Immature natural killer cell (primary cell): Measurements from ENCODE around the gene SCARF2. TPM values are rescaled to one million over a fixed set of nuclear protein-coding genes. Genes with fewer than 3 reads are reported as not detected.

Source experiments
- DNase-seq, 3 donors: peaks; one replicate each; pipeline ENCODE4 v3.0.0; 2022; ENCODE audit warnings: mixed read lengths in 1 of 3
- H3K27ac Mint-ChIP-seq, 6 donors: one replicate each; pipeline ENCODE4 v1.8.0; 2020; ENCODE audit warnings: mixed read lengths in 6 of 6, mild to moderate bottlenecking in 5 of 6, inconsistent platforms in 4 of 6, moderate library complexity in 3 of 6
- H3K27me3 Mint-ChIP-seq, 3 donors: one replicate each; pipeline ENCODE4 v1.8.0; 2020 to 2021; ENCODE audit warnings: low read depth in 3 of 3, mild to moderate bottlenecking in 3 of 3, mixed read lengths in 3 of 3, moderate library complexity in 3 of 3, inconsistent platforms in 1 of 3
- H3K36me3 Mint-ChIP-seq, 3 donors: one replicate each; pipeline ENCODE4 v1.8.0; 2020; ENCODE audit warnings: mixed read lengths in 3 of 3, inconsistent platforms in 2 of 3, mild to moderate bottlenecking in 2 of 3
- H3K4me1 Mint-ChIP-seq, 2 donors: one replicate each; pipeline ENCODE4 v1.8.0; 2020; ENCODE audit warnings: inconsistent platforms in 2 of 2, mild to moderate bottlenecking in 2 of 2, mixed read lengths in 2 of 2, moderate library complexity in 1 of 2
- H3K4me3 Mint-ChIP-seq, 5 donors: one replicate each; pipeline ENCODE4 v1.8.0; 2020; ENCODE audit warnings: mild to moderate bottlenecking in 5 of 5, mixed read lengths in 5 of 5, inconsistent platforms in 3 of 5, moderate library complexity in 3 of 5
- H3K9me3 Mint-ChIP-seq, 6 donors: one replicate each; pipeline ENCODE4 v1.8.0; 2020; ENCODE audit warnings: mild to moderate bottlenecking in 6 of 6, mixed read lengths in 6 of 6, inconsistent platforms in 4 of 6, moderate library complexity in 3 of 6
- polyA plus RNA-seq, 3 donors: library from polyadenylated mRNA; unstranded; fragments of 300-500 nt; fragmentation: Illumina TruSeq; gene quantifications; one replicate each; pipeline ENCODE4 v1.2.3, GENCODE V29; 2021

SCARF2 gene
- polyA plus RNA-seq, 3 donors from 2014 or later = 0.48 TPM; not detected in 2

GRCh38 chr22:20433191-20433590 lies 4.4 kb downstream of the SCARF2 start:
- no peak for DNase-seq
- peaks cover 18 to 29% (median 25%) of the 10 kb centered on the region in 3 donors for H3K27me3 Mint-ChIP-seq
- peaks cover 0 to 4% (median 0%) of the 10 kb centered on the region in 3 donors for H3K36me3 Mint-ChIP-seq

GRCh38 chr22:20432244-20432686 lies 5.4 kb downstream of the SCARF2 start:
- DNase-seq = no peak
- Mint-ChIP-seq H3K4me3 (peak overlapping the region in 3 of 5 donors; percentile 4 to 30 (median 25)), H3K36me3 (peaks cover 0 to 4% (median 0%) of the 10 kb centered on the region in 3 donors), H3K27me3 (peaks cover 16 to 30% (median 25%) of the 10 kb centered on the region in 3 donors), H3K4me1 (peaks cover 13 to 26% of the 10 kb centered on the region in 2 donors), H3K27ac (no peak overlapping the region), H3K9me3 (no peaks in the 10 kb centered on the region)

More at GRCh38 chr22:20433191-20433590, 4.4 kb downstream of the SCARF2 start:
- Mint-ChIP-seq H3K4me1 (peaks cover 14 to 26% of the 10 kb centered on the region in 2 donors), H3K4me3 (no peak overlapping the region), H3K9me3 (no peaks in the 10 kb centered on the region), H3K27ac (no peak overlapping the region)

- no peaks in the 10 kb centered on the region for H3K9me3 Mint-ChIP-seq
- no peak overlapping the region for H3K27ac Mint-ChIP-seq
- H3K4me1 Mint-ChIP-seq = peaks cover 7 to 22% of the 10 kb centered on the region in 2 donors
- no peak for DNase-seq
- H3K27me3 Mint-ChIP-seq = peaks cover 10 to 30% (median 28%) of the 10 kb centered on the region in 3 donors
- peak overlapping the region in 3 of 5 donors; percentile 32 to 52 (median 44) for H3K4me3 Mint-ChIP-seq
- H3K36me3 Mint-ChIP-seq = peaks cover 0 to 4% (median 0%) of the 10 kb centered on the region in 3 donors
These were observed 6.0 kb downstream of the SCARF2 start for GRCh38 chr22:20431511-20432192.

- peak; percentile 35 to 61 (median 47) for DNase-seq
- Mint-ChIP-seq H3K27ac (peak overlapping the region in 1 of 6 donors; percentile 57), H3K9me3 (no peaks in the 10 kb centered on the region), H3K36me3 (peaks cover 0 to 4% (median 0%) of the 10 kb centered on the region in 3 donors), H3K4me3 (peak overlapping the region; percentile 75 to 86 (median 84)), H3K27me3 (peaks cover 10 to 34% (median 25%) of the 10 kb centered on the region in 3 donors), H3K4me1 (peaks cover 7 to 22% of the 10 kb centered on the region in 2 donors)
These were observed 6.7 kb downstream of the SCARF2 start for GRCh38 chr22:20430720-20431510.

- peak overlapping the region; percentile 75 to 88 (median 84) for H3K4me3 Mint-ChIP-seq
- H3K27me3 Mint-ChIP-seq = peaks cover 4 to 30% (median 20%) of the 10 kb centered on the region in 3 donors
- DNase-seq = peak; percentile 37 to 48 (median 47)
- H3K27ac Mint-ChIP-seq = peak overlapping the region in 1 of 6 donors; percentile 57
- H3K36me3 Mint-ChIP-seq = no peaks in the 10 kb centered on the region
- peaks cover 7 to 18% of the 10 kb centered on the region in 2 donors for H3K4me1 Mint-ChIP-seq
- H3K9me3 Mint-ChIP-seq = no peaks in the 10 kb centered on the region
These were observed 7.4 kb downstream of the SCARF2 start for GRCh38 chr22:20430101-20430719.

GRCh38 chr22:20429254-20430100 lies 8.1 kb downstream of the SCARF2 start:
- H3K4me3 Mint-ChIP-seq = peak overlapping the region; percentile 75 to 88 (median 84)
- H3K36me3 Mint-ChIP-seq = no peaks in the 10 kb centered on the region
- DNase-seq = peak; percentile 67 to 77 (median 74)
- H3K9me3 Mint-ChIP-seq = no peaks in the 10 kb centered on the region
- H3K27me3 Mint-ChIP-seq = peaks cover 4 to 23% (median 13%) of the 10 kb centered on the region in 3 donors
- H3K27ac Mint-ChIP-seq = peak overlapping the region in 3 of 6 donors; percentile 43 to 62 (median 61)
- peaks cover 7 to 18% of the 10 kb centered on the region in 2 donors for H3K4me1 Mint-ChIP-seq

GRCh38 chr22:20428496-20429253 lies 8.9 kb downstream of the SCARF2 start:
- Mint-ChIP-seq H3K9me3 (no peaks in the 10 kb centered on the region), H3K27me3 (peaks cover 4 to 20% (median 10%) of the 10 kb centered on the region in 3 donors), H3K4me3 (peak overlapping the region; percentile 75 to 88 (median 84)), H3K27ac (peak overlapping the region in 3 of 6 donors; percentile 43 to 62 (median 61)), H3K36me3 (no peaks in the 10 kb centered on the region), H3K4me1 (peaks cover 7 to 18% of the 10 kb centered on the region in 2 donors)
- DNase-seq = no peak

GRCh38 chr22:20427945-20428417 lies 9.6 kb downstream of the SCARF2 start:
- H3K27me3 Mint-ChIP-seq = peaks cover 8 to 18% (median 10%) of the 10 kb centered on the region in 3 donors
- H3K4me3 Mint-ChIP-seq = peak overlapping the region in 3 of 5 donors; percentile 10 to 64 (median 21)
- H3K27ac Mint-ChIP-seq = no peak overlapping the region
- no peak for DNase-seq
- H3K36me3 Mint-ChIP-seq = no peaks in the 10 kb centered on the region
- H3K4me1 Mint-ChIP-seq = peaks cover 7 to 18% of the 10 kb centered on the region in 2 donors
- no peaks in the 10 kb centered on the region for H3K9me3 Mint-ChIP-seq

GRCh38 chr22:20427104-20427944 lies 10.3 kb downstream of the SCARF2 start:
- H3K4me1 Mint-ChIP-seq = peaks cover 7 to 18% of the 10 kb centered on the region in 2 donors
- no peaks in the 10 kb centered on the region for H3K36me3 Mint-ChIP-seq
- no peaks in the 10 kb centered on the region for H3K9me3 Mint-ChIP-seq
- no peak for DNase-seq
- H3K27ac Mint-ChIP-seq = no peak overlapping the region
- peak overlapping the region in 4 of 5 donors; percentile 29 to 75 (median 54) for H3K4me3 Mint-ChIP-seq
- H3K27me3 Mint-ChIP-seq = peaks cover 8 to 14% (median 10%) of the 10 kb centered on the region in 3 donors

- Mint-ChIP-seq H3K36me3 (no peaks in the 10 kb centered on the region), H3K4me1 (peaks cover 7 to 15% of the 10 kb centered on the region in 2 donors), H3K27me3 (peaks cover 6 to 14% (median 9%) of the 10 kb centered on the region in 3 donors), H3K27ac (no peak overlapping the region), H3K9me3 (no peaks in the 10 kb centered on the region), H3K4me3 (peak overlapping the region in 1 of 5 donors; percentile 21)
- no peak for DNase-seq
These were observed 11.4 kb downstream of the SCARF2 start for GRCh38 chr22:20426259-20426615.

GRCh38 chr22:20425566-20426258 lies 11.9 kb downstream of the SCARF2 start:
- Mint-ChIP-seq H3K4me3 (no peak overlapping the region), H3K4me1 (peaks cover 7 to 13% of the 10 kb centered on the region in 2 donors), H3K27me3 (peaks cover 6 to 14% (median 9%) of the 10 kb centered on the region in 3 donors), H3K9me3 (no peaks in the 10 kb centered on the region), H3K27ac (no peak overlapping the region), H3K36me3 (no peaks in the 10 kb centered on the region)
- no peak for DNase-seq
